ENCODE results near the gene GPR161.

DNA sequence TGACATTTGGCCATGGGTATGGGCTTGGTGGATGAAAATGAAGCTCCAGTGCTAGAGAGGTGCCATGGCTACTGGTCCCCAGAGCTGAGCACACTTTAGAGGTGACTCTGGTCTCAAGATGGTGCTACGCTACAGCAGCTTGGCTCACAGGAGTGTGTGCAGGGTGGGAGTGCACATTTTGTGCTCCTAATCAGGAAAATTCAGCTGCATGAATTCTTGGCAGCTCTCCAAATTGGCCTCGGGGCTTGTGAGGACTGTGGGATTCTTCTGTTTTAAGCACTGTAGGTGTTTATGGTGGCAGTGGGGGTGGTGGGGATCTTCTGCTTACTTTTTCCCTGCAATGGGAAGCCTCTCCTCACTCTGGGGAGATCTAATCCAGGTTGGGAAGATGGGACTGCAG, 24.7 kb upstream of the GPR161 start:
- TF ChIP-seq, protein P1, sequence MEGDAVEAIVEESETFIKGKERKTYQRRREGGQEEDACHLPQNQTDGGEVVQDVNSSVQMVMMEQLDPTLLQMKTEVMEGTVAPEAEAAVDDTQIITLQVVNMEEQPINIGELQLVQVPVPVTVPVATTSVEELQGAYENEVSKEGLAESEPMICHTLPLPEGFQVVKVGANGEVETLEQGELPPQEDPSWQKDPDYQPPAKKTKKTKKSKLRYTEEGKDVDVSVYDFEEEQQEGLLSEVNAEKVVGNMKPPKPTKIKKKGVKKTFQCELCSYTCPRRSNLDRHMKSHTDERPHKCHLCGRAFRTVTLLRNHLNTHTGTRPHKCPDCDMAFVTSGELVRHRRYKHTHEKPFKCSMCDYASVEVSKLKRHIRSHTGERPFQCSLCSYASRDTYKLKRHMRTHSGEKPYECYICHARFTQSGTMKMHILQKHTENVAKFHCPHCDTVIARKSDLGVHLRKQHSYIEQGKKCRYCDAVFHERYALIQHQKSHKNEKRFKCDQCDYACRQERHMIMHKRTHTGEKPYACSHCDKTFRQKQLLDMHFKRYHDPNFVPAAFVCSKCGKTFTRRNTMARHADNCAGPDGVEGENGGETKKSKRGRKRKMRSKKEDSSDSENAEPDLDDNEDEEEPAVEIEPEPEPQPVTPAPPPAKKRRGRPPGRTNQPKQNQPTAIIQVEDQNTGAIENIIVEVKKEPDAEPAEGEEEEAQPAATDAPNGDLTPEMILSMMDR (IDR thresholded peaks at IDR 0.05; ENCODE audit: low read depth, low read length), result no peak
- TF ChIP-seq POLR2A (IDR thresholded peaks at IDR 0.05; ENCODE audit: extremely low read depth, insufficient read length), result no peak
- TF ChIP-seq MYC (IDR thresholded peaks at IDR 0.05; ENCODE audit: low read depth, low read length), result no peak

All from NB4 (cell line).